LHCN-M2 (cell line): ENCODE results near the gene SSH2. TPM values are rescaled to one million over a fixed set of nuclear protein-coding genes. Genes with fewer than 3 reads are reported as not detected.

Source experiments
- DNase-seq: peaks from one replicate; pipeline ENCODE4 v3.0.0-alpha.2; 2012; ENCODE audit warnings: low read depth
- total RNA-seq: library from RNA; depleted of rRNA; stranded (reverse); fragments of >200 nt; gene quantifications from 2 replicates; pipeline ENCODE4 v1.2.3, GENCODE V29; 2014

The SSH2 gene
- total RNA-seq, 1 experiment from 2014 or later = 16.5 TPM

GRCh38 chr17:29840884-29841283, 89.1 kb downstream of the SSH2 start:
- DNase-seq = peak; percentile 47

GRCh38 chr17:29839656-29840055, 90.4 kb downstream of the SSH2 start:
- DNase-seq = no peak

DNA sequence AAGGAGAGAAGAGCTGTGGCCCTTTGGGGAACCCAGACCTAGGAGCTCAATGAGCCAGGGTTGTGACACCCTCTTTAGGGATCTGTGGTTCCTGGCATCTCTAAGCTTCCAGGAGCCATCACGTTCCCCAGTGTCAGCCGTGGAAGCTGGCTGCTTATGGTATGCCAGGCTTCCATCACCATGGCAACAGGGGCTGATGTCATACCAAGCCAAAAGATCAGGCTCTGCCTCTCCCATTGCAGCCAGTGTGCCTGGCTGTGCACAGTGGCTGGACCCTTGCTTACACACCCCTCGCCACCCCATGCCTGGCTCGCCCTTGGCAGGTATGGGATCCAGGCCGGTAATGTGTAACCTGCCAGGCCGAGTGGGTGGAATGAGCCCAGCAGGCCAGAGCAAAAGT, 91.1 kb downstream of the SSH2 start:
- DNase-seq = peak; percentile 36

GRCh38 chr17:29837531-29837930, 92.5 kb downstream of the SSH2 start:
- DNase-seq = no peak

- no peak for DNase-seq
These were observed 93.4 kb downstream of the SSH2 start for GRCh38 chr17:29836643-29837042.

- peak; percentile 35 for DNase-seq
These were observed 94.3 kb downstream of the SSH2 start for GRCh38 chr17:29835435-29836351.

- no peak for DNase-seq
These were observed 96.2 kb downstream of the SSH2 start for GRCh38 chr17:29833801-29834200.

GRCh38 chr17:29828676-29829284, 101.2 kb downstream of the SSH2 start:
- DNase-seq = no peak

- DNase-seq = no peak
These were observed 102.8 kb downstream of the SSH2 start for GRCh38 chr17:29827179-29827578.

DNA sequence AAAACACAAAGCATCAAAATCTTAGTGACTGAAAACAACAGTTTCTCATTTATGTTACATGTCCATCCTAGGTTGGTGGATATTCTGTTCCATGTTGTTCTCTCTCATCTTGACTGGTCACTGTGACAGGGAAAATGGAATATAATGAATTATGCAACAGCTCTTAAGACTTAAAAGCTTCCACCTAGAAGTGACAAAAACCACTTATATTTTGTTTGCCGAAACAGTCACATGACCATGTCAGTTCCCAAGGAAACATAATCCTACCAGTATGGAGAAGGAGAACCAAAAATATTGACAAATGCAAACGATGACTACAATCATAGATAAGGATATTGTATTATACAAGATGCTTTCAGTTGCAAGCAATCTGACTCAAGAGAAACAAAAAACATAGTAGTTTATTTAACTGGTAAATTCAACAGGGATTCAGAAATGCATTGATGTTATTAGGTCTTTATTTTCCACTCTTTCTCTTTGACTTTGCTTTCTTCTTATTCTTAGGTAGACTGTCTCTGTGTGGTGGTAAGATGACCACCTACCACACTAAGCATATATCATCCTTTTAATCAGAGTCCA, 103.8 kb downstream of the SSH2 start:
- DNase-seq = no peak

- no peak for DNase-seq
These were observed 104.4 kb downstream of the SSH2 start for GRCh38 chr17:29825604-29826003.

DNA sequence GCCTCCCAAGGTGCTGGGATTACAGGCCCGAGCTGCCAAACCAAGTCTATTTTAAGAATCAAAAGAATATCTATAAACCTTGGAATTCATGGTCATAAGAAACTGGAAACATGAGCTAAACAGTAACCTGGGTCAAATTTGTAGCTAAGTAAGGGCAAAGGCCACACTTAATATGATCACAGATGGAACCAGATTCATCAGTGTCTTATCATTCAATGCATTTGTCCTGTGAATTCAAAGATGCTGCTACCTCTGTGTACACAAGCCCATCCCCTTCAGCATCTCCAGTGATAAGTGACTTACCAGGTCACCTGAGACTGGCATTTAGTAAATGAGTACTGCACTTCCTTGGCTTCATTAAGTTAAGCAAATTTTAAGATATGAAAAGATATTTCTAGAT, 108.1 kb downstream of the SSH2 start:
- no peak for DNase-seq

- no peak for DNase-seq
These were observed 109.6 kb downstream of the SSH2 start for GRCh38 chr17:29820425-29820824.

- peak; percentile 70 for DNase-seq
These were observed 122.3 kb downstream of the SSH2 start for GRCh38 chr17:29807520-29808361.

GRCh38 chr17:29802246-29802645, 127.8 kb downstream of the SSH2 start:
- DNase-seq = no peak

DNA sequence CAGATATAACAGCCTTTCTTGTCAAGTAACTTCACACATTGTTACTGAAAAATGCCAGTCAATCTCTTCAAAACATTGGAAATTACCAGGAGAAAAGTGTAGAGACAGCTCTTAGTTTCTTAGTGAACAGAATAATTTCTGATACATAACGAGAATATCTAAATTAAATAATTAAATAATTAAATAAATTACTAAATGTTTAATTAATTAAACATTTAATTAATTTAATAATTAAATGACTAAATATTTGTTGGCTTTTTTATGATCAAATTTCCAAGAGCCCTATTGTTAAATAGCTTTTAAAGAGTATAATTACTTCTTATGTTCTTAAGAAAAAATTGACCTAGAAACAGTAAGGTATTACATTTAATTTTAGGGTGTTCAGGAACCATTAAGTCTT, 129.6 kb downstream of the SSH2 start:
- no peak for DNase-seq

GRCh38 chr17:29796652-29797051, 133.4 kb downstream of the SSH2 start:
- no peak for DNase-seq

DNA sequence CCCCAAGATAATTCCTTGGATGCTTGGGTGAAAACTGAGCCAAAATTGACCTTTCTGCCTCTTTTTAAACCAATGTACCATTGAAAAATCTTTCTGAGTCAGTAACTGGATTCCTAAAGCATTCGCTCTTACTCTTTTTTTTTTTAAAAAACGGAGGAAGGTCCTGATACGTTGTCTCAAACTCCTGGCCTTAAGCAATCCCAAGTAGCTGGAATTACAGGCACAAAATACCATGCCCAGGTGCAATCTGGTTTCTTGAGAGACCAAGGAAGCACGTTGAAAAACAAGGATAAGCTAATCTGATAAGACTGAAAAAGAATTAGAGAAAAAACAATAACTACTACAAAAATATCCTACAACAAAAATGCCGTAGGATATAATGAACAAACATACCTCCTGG, 136.5 kb downstream of the SSH2 start:
- DNase-seq = no peak

GRCh38 chr17:29791336-29792080, 138.5 kb downstream of the SSH2 start:
- DNase-seq = no peak

GRCh38 chr17:29789196-29790170, 140.5 kb downstream of the SSH2 start:
- no peak for DNase-seq
